ENCODE measurements around the gene LDLRAD1.

DNA sequence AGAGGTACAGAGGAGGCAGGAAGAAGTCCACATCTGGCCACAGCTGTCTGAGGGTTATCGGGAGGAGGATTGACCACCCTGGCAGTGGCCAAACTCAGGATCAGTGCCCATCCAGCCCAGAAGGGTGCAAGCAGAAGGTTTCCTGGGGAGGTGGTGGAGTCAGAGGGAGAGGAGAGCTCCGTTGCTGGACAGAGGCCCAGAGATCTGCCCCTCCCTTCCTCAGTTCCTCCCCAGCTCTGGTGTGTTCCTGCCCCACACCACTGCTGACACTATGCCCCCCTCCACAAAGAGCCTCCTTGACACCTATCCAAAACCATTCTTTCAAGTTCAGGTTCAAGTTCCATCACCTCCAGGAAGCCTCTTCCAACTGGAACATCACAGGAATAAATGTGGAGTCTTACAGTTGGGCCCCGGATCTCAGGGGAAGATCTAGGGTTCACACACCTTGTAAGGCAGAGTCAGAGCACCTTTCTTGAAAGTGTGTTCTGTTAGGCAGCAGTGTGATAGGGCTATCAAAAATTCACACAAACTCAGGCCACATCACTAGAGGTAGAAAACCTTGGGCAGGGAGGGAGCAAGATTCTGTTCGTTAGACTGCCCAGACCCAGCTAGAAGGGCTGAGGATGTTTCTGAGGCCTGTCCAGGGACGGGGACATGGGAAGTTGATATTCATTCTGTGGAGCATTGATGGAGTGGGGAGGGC is 7.4 kb downstream of the LDLRAD1 start:
- TF ChIP-seq CTCF (conservative IDR thresholded peaks at IDR 0.05; ENCODE audit: low read length): no peak
- TF ChIP-seq EZH2phosphoT487 (IDR thresholded peaks at IDR 0.05; ENCODE audit: borderline replicate concordance): no peak
